Natural killer cell treated with Interleukin-12 subunit alpha and Interleukin-12 subunit beta and Interleukin-15 and Interleukin-18, amount 100 ng/mL, for 72 hours (primary cell): ENCODE results near the gene GPR158. TPM values are rescaled to one million over a fixed set of nuclear protein-coding genes. Genes with fewer than 3 reads are reported as not detected.

Source experiments
- total RNA-seq, 2 donors: library from RNA; stranded (reverse); gene quantifications; one replicate each; pipeline ENCODE4 v1.2.3, GENCODE V29; 2022

GPR158 gene
- total RNA-seq, 2 donors from 2014 or later = not detected

Other genes starting within 250 kb of the GPR158 start
- under 1 TPM in 1 of 2 donors, not detected in 1; 0.69 TPM for gene PRTFDC1, start 222.4 kb upstream of the GPR158 start, total RNA-seq
- gene ENKUR, start 158.8 kb upstream of the GPR158 start, total RNA-seq = not detected
- gene THNSL1, start 158.4 kb upstream of the GPR158 start, total RNA-seq = 1 to 10 TPM; 1.6 to 2.8 TPM